Skeletal muscle tissue (tissue), 4 donors: ENCODE data around the gene LAS1L. TPM values are rescaled to one million over a fixed set of nuclear protein-coding genes. Genes with fewer than 3 reads are reported as not detected.
"Not testable (repeated sequence)": the region's sequence is repeated elsewhere in the genome, so short reads cannot be mapped to it uniquely, and the experiment has no call there.

Experiments used
- H3K27ac ChIP-seq: one replicate; pipeline ENCODE4 v1.7.0; 2013; ENCODE audit warnings: mild to moderate bottlenecking, low read depth, low read length, inconsistent platforms
- H3K27me3 ChIP-seq, 3 donors: one replicate each; pipeline ENCODE4 v1.7.0; 2013; ENCODE audit warnings: low read length in 3 of 3; ENCODE audit not compliant: control insufficient read depth in 3 of 3, insufficient read depth in 3 of 3
- H3K36me3 ChIP-seq, 3 donors: one replicate each; pipeline ENCODE4 v1.7.0; 2013; ENCODE audit warnings: low read length in 3 of 3; ENCODE audit not compliant: control insufficient read depth in 3 of 3, insufficient read depth in 3 of 3
- H3K4me1 ChIP-seq, 3 donors: one replicate each; pipeline ENCODE4 v1.7.0; 2013; ENCODE audit warnings: low read length in 3 of 3, mild to moderate bottlenecking in 3 of 3; ENCODE audit not compliant: control insufficient read depth in 3 of 3, insufficient read depth in 3 of 3
- H3K4me3 ChIP-seq, 3 donors: one replicate each; pipeline ENCODE4 v1.7.0; 2013; ENCODE audit warnings: low read length in 3 of 3
- H3K9ac ChIP-seq, 3 donors: one replicate each; pipeline ENCODE4 v1.7.0; 2013; ENCODE audit warnings: low read length in 3 of 3, mild to moderate bottlenecking in 3 of 3, moderate library complexity in 2 of 3, low read depth in 1 of 3
- H3K9me3 ChIP-seq, 3 donors: one replicate each; pipeline ENCODE4 v1.7.0; 2013; ENCODE audit warnings: low read length in 3 of 3; ENCODE audit not compliant: control insufficient read depth in 3 of 3
- total RNA-seq: library from RNA; depleted of rRNA; stranded (reverse); fragments of >200 nt; gene quantifications from one replicate; pipeline ENCODE4 v1.2.3, GENCODE V29; 2014
- donor health status: Osteomylitis.

LAS1L gene
- total RNA-seq = 14.1 TPM

- H3K9me3 ChIP-seq = no peaks in the 10 kb centered on the region
- H3K4me3 ChIP-seq = peak within 1 kb of the TSS; percentile 87 to 97 (median 92)
- peaks cover 3 to 6% (median 6%) of the 10 kb centered on the region in 3 donors for H3K36me3 ChIP-seq
- peak within 1 kb of the TSS; percentile 89 to 92 (median 91) for H3K9ac ChIP-seq
- H3K4me1 ChIP-seq = peaks cover 10 to 17% (median 11%) of the 10 kb centered on the region in 3 donors
- no peaks in the 10 kb centered on the region for H3K27me3 ChIP-seq
- peak within 1 kb of the TSS; percentile 64 for H3K27ac ChIP-seq
Observed at GRCh38 chrX:65534450-65535292, at the start of gene LAS1L. LAS1L (minus strand) TSS chrX:65534787; CDS start chrX:65534715, 72 bp downstream.

- Histone ChIP-seq H3K9me3 (no peaks in the 10 kb centered on the region), H3K4me1 (no peaks in the 10 kb centered on the region), H3K36me3 (no peaks in the 10 kb centered on the region), H3K4me3 (no peak overlapping the region), H3K27me3 (no peaks in the 10 kb centered on the region), H3K27ac (no peak overlapping the region), H3K9ac (no peak overlapping the region)
Observed at GRCh38 chrX:65582450-65583082, 48.0 kb upstream of the LAS1L start.

DNA sequence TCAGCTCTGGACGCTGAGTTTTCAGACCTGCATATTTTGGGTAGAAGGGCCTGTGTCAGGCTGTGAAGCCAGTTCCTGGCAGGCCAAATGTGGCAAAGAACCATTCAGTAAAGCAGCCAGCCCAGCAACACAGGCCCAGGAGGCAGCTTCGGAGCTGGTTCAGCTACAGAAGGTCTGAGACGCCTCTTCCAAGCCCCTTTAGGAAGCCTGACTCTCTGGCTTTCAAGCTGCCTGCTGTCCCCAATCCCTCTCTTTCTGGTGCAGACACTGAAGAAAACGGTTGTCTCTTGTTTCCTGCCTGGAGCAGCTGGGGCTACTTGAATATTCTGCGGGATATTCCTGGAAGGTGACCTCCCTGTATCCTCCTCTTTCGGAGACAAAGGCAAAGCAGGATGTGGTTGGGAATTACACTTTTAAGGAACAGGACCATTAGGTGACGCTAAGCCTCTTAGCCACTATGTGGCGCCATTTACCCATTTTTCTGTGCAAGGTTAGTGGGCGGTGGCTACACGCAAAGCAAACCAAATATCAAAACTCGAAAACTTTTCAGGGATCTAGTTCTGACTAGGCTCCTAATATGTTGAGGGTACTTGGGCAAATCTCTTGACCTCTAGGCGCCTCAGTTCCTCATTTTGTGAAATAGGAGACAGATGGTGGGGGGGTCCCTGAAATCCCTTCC lies 47.2 kb upstream of the LAS1L start:
- no peak overlapping the region for H3K27ac ChIP-seq
- no peak overlapping the region for H3K4me3 ChIP-seq
- no peaks in the 10 kb centered on the region for H3K27me3 ChIP-seq
- H3K36me3 ChIP-seq = no peaks in the 10 kb centered on the region
- peak overlapping the region in 1 of 3 donors; percentile 50 for H3K9ac ChIP-seq
- H3K4me1 ChIP-seq = no peaks in the 10 kb centered on the region
- H3K9me3 ChIP-seq = no peaks in the 10 kb centered on the region

DNA sequence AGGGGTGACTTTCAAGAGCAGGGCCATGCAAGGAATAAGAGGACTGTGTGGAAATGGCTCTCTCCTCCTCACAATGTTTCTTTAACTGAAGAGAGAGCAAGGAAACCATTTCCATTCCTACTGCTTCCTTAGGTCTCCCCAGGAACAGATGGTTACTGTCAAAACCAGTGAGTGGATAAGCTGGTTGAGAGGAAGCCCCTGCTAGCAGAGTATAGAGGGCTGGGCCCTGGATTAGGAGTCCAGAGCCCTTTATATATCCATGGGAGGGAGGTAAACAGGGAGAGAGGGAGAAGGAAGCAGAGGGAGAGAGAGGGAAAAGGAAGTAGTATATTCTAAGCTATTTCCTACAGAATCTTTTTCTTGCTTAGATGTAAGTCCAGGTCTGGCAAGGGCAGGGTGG lies 43.8 kb upstream of the LAS1L start:
- no peak overlapping the region for H3K27ac ChIP-seq
- no peaks in the 10 kb centered on the region for H3K9me3 ChIP-seq
- H3K9ac ChIP-seq = no peak overlapping the region
- no peaks in the 10 kb centered on the region for H3K36me3 ChIP-seq
- no peak overlapping the region for H3K4me3 ChIP-seq
- no peaks in the 10 kb centered on the region for H3K4me1 ChIP-seq
- peaks cover 0 to 7% (median 0%) of the 10 kb centered on the region in 3 donors for H3K27me3 ChIP-seq

DNA sequence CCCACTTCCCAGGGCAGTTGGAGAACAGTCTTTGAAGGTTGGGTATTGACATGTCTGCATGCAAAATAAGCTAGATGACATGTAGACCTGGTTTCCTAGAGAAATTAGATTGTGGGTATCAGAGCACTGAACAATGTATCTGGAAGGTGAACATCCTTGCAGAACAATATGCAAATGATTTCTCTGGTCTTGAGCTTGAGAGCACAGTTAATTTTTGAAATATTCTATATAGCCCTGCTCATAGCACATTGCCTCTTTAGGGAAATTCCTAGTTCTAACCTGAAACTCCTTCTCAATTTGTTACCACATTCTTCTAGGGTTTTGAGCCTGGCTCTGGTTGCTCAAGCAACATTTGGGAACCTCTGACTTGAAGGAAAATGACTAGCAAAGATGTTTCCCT lies 41.6 kb upstream of the LAS1L start:
- no peaks in the 10 kb centered on the region for H3K36me3 ChIP-seq
- H3K9me3 ChIP-seq = no peaks in the 10 kb centered on the region
- no peak overlapping the region for H3K9ac ChIP-seq
- peaks cover 0 to 7% (median 0%) of the 10 kb centered on the region in 3 donors for H3K27me3 ChIP-seq
- H3K4me1 ChIP-seq = no peaks in the 10 kb centered on the region
- no peak overlapping the region for H3K4me3 ChIP-seq
- H3K27ac ChIP-seq = no peak overlapping the region

- Histone ChIP-seq H3K9ac (no peak overlapping the region), H3K9me3 (no peaks in the 10 kb centered on the region), H3K27ac (no peak overlapping the region), H3K27me3 (peaks cover 0 to 7% (median 0%) of the 10 kb centered on the region in 3 donors), H3K36me3 (no peaks in the 10 kb centered on the region), H3K4me3 (no peak overlapping the region), H3K4me1 (no peaks in the 10 kb centered on the region)
Observed at GRCh38 chrX:65575022-65575421, 40.4 kb upstream of the LAS1L start.

DNA sequence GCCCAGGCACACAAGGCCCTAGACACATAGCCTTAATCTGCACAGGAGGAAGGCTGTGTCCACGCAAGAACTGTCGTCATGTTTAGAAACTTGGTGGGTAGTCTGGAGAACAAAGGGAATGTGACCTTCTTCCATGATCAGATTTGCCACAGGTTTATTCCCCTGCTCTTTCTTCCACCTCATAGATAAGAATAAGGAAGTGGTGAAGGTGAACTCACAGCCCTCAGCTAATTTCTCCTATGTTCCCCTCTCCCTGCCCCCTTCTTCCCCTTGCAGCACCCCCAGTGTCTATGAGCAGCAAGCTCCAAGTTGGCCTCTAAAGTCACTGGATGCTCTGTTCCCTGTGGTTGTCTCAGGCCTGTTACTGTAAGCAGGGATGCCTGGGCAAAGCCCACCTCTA lies 39.8 kb upstream of the LAS1L start:
- Histone ChIP-seq H3K4me3 (no peak overlapping the region), H3K4me1 (no peaks in the 10 kb centered on the region), H3K9me3 (no peaks in the 10 kb centered on the region), H3K36me3 (no peaks in the 10 kb centered on the region), H3K27me3 (peaks cover 0 to 7% (median 0%) of the 10 kb centered on the region in 3 donors), H3K27ac (no peak overlapping the region), H3K9ac (no peak overlapping the region)

- H3K27me3 ChIP-seq = peaks cover 0 to 7% (median 0%) of the 10 kb centered on the region in 3 donors
- no peak overlapping the region for H3K4me3 ChIP-seq
- H3K9ac ChIP-seq = no peak overlapping the region
- H3K36me3 ChIP-seq = no peaks in the 10 kb centered on the region
- H3K27ac ChIP-seq = no peak overlapping the region
- no peaks in the 10 kb centered on the region for H3K9me3 ChIP-seq
- no peaks in the 10 kb centered on the region for H3K4me1 ChIP-seq
Observed at GRCh38 chrX:65572971-65573370, 38.4 kb upstream of the LAS1L start.

DNA sequence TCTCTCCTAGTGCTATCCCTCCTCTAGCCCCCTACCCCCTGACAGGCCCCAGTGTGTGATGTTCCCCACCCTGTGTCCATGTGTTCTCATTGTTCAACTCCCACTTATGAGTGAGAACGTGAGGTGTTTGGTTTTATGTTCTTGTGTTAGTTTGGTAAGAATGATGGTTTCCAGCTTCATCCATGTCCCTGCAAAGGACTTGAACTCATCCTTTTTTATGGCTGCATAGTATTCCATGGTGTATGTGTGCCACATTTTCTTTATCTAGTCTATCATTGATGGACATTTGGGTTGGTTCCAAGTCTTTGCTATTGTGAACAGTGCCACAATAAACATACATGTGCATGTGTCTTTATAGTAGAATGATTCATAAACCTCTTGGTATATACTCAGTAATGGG lies 28.3 kb upstream of the LAS1L start:
- H3K4me1 ChIP-seq, H3K9ac ChIP-seq, H3K36me3 ChIP-seq, H3K27ac ChIP-seq, H3K9me3 ChIP-seq, H3K27me3 ChIP-seq, H3K4me3 ChIP-seq: not testable (repeated sequence)
